ENCODE results near the gene KRT71.
A peak's percentile ranks its signal among the peaks of the same experiment; 100 is the strongest.
"Not testable (repeated sequence)": the region's sequence is repeated elsewhere in the genome, so short reads cannot be mapped to it uniquely, and the experiment has no call there.

Gene KRT71

GRCh38 chr12:52506858-52507715, 45.9 kb downstream of the KRT71 start:
- TF ChIP-seq CTCF (IDR thresholded peaks at IDR 0.05; ENCODE audit: low read depth, low read length) (peak; percentile 63), MYC (IDR thresholded peaks at IDR 0.05; ENCODE audit: low read depth, low read length) (no peak)
- DNase-seq (ENCODE audit: low read depth): peak; percentile 55
- H3K4me3 ChIP-seq (ENCODE audit: low read depth, low read length): no peak overlapping the region

DNA sequence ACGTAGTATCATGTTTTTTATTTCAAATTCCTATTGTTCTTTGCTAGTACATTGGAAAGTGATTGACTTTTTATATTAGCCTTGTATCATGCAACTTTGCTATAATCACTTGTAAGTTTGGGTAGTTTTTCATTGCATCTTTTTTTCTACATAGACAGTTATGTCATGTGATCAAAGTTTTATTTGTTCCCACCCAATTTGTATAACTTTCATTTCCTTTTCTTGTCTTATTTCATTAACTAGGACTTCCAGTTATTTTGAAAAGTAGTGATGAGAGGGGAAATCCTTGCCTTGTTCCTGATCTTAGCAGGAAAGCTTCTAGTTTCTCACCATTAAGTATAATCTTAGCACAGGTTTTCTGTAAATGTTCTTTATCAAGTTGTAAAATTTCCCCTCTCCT, 50.1 kb downstream of the KRT71 start:
- TF ChIP-seq MAX (IDR thresholded peaks at IDR 0.05; ENCODE audit: low read depth, low read length) (no peak), POLR2A (IDR thresholded peaks at IDR 0.05; ENCODE audit: extremely low read depth, insufficient read length) (no peak), MYC (IDR thresholded peaks at IDR 0.05; ENCODE audit: low read depth, low read length) (no peak), CTCF (IDR thresholded peaks at IDR 0.05; ENCODE audit: low read depth, low read length) (no peak)
- DNase-seq (ENCODE audit: low read depth): no peak
- no peak overlapping the region for H3K4me3 ChIP-seq (ENCODE audit: low read depth, low read length)

DNA sequence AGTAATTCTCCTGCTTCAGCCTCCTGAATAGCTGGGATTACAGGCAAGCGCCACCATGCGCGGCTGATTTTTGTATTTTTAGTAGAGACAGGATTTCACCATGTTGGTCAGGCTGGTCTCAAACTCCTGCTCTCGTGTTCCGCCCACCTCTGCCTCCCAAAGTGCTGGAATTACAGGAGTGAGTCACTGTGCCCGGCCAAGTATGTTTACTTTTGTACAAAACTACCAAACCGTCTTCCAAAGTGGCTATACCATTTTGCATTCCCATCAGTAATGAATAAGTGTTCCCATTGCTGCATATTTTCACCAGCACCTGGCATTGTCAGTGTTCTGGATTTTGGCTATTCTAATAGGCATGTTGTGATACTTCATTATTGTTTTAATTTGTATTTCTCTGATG, 51.5 kb downstream of the KRT71 start:
- DNase-seq (ENCODE audit: low read depth): no peak
- TF ChIP-seq MYC (IDR thresholded peaks at IDR 0.05; ENCODE audit: low read depth, low read length) (no peak), CTCF (IDR thresholded peaks at IDR 0.05; ENCODE audit: low read depth, low read length) (no peak), MAX (IDR thresholded peaks at IDR 0.05; ENCODE audit: low read depth, low read length) (no peak), POLR2A (IDR thresholded peaks at IDR 0.05; ENCODE audit: extremely low read depth, insufficient read length) (no peak)
- H3K4me3 ChIP-seq (ENCODE audit: low read depth, low read length): no peak overlapping the region

- not testable (repeated sequence) for DNase-seq (ENCODE audit: low read depth)
Observed at GRCh38 chr12:52500574-52500973, 52.4 kb downstream of the KRT71 start.

GRCh38 chr12:52499806-52500560, 53.0 kb downstream of the KRT71 start:
- H3K4me3 ChIP-seq (ENCODE audit: low read depth, low read length): no peak overlapping the region
- no peak for DNase-seq (ENCODE audit: low read depth)

More at GRCh38 chr12:52500574-52500973, 52.4 kb downstream of the KRT71 start:
- H3K4me3 ChIP-seq (ENCODE audit: low read depth, low read length): not testable (repeated sequence)

More at GRCh38 chr12:52499806-52500560, 53.0 kb downstream of the KRT71 start:
- TF ChIP-seq MAX (IDR thresholded peaks at IDR 0.05; ENCODE audit: low read depth, low read length) (no peak), MYC (IDR thresholded peaks at IDR 0.05; ENCODE audit: low read depth, low read length) (no peak), CTCF (IDR thresholded peaks at IDR 0.05; ENCODE audit: low read depth, low read length) (no peak), POLR2A (IDR thresholded peaks at IDR 0.05; ENCODE audit: extremely low read depth, insufficient read length) (no peak)
